ENCODE measurements around the gene GMDS.

GMDS gene

GRCh38 chr6:1930356-1930755, 315.0 kb downstream of the GMDS start:
- DNase-seq (ENCODE audit: extremely low read depth, insufficient read length): no peak
- H3K36me3 ChIP-seq (ENCODE audit: control insufficient read depth, insufficient read depth, low read length): no peaks in the 10 kb centered on the region; the same call in none of the 2 replicates

GRCh38 chr6:1929931-1930330, 315.5 kb downstream of the GMDS start:
- no peak for TF ChIP-seq CTCF (IDR thresholded peaks at IDR 0.05; ENCODE audit: insufficient read depth, low read length, poor library complexity, severe bottlenecking)
- H3K4me3 ChIP-seq (replicated peaks; ENCODE audit: low read depth, low read length): no peak overlapping the region
- no peaks in the 10 kb centered on the region; the same call in none of the 2 replicates for H3K36me3 ChIP-seq (ENCODE audit: control insufficient read depth, insufficient read depth, low read length)
- no peak for DNase-seq (ENCODE audit: extremely low read depth, insufficient read length)
- H3K27me3 ChIP-seq (replicated peaks; ENCODE audit: control insufficient read depth, insufficient read depth, low read length): no peaks in the 10 kb centered on the region

More at GRCh38 chr6:1930356-1930755, 315.0 kb downstream of the GMDS start:
- Histone ChIP-seq H3K4me3 (replicated peaks; ENCODE audit: low read depth, low read length) (no peak overlapping the region), H3K27me3 (replicated peaks; ENCODE audit: control insufficient read depth, insufficient read depth, low read length) (no peaks in the 10 kb centered on the region)
- no peak for TF ChIP-seq CTCF (IDR thresholded peaks at IDR 0.05; ENCODE audit: insufficient read depth, low read length, poor library complexity, severe bottlenecking)

DNA sequence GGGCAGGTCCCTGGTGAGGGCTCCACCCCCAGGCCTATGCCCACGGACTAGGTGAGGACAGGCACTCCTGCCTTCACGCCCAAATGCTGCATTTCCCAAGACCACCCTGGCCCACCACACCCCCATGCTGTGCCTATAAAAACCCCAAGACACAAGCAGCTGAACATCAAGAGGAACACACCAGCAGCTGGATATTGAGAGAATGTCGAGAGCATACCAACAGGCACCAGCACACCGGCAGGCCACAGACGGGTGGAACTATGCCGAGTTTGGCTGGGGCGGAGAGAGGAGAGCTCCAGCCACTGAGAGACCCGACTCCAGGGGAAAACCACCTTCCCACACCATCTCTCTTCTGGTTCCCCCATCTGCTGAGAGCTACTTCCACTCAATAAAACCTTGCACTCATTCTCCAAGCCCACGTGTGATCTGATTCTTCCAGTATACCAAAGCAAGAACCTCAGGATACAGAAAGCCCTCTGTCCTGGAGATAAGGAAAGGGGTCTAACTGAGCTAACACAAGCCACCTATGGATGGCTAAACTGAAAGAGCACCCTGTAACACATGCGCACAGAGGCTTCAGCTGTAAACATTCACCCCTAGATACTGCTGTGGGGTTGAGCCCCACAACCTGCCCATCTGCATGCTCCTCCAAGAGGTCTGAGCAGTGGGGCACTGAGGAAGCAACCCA, 319.5 kb downstream of the GMDS start:
- no peak overlapping the region for H3K4me3 ChIP-seq (replicated peaks; ENCODE audit: low read depth, low read length)
- no peaks in the 10 kb centered on the region for H3K36me3 ChIP-seq (ENCODE audit: control insufficient read depth, insufficient read depth, low read length)
- no peak for DNase-seq (ENCODE audit: extremely low read depth, insufficient read length)
- H3K27me3 ChIP-seq (replicated peaks; ENCODE audit: control insufficient read depth, insufficient read depth, low read length): no peaks in the 10 kb centered on the region
- no peak for TF ChIP-seq CTCF (IDR thresholded peaks at IDR 0.05; ENCODE audit: insufficient read depth, low read length, poor library complexity, severe bottlenecking)

GRCh38 chr6:1923449-1923848, 322.0 kb downstream of the GMDS start:
- no peaks in the 10 kb centered on the region for H3K27me3 ChIP-seq (replicated peaks; ENCODE audit: control insufficient read depth, insufficient read depth, low read length)
- no peak for DNase-seq (ENCODE audit: extremely low read depth, insufficient read length)
- H3K36me3 ChIP-seq (ENCODE audit: control insufficient read depth, insufficient read depth, low read length): no peaks in the 10 kb centered on the region
- H3K4me3 ChIP-seq (replicated peaks; ENCODE audit: low read depth, low read length): no peak overlapping the region
- TF ChIP-seq CTCF (IDR thresholded peaks at IDR 0.05; ENCODE audit: insufficient read depth, low read length, poor library complexity, severe bottlenecking): no peak

DNA sequence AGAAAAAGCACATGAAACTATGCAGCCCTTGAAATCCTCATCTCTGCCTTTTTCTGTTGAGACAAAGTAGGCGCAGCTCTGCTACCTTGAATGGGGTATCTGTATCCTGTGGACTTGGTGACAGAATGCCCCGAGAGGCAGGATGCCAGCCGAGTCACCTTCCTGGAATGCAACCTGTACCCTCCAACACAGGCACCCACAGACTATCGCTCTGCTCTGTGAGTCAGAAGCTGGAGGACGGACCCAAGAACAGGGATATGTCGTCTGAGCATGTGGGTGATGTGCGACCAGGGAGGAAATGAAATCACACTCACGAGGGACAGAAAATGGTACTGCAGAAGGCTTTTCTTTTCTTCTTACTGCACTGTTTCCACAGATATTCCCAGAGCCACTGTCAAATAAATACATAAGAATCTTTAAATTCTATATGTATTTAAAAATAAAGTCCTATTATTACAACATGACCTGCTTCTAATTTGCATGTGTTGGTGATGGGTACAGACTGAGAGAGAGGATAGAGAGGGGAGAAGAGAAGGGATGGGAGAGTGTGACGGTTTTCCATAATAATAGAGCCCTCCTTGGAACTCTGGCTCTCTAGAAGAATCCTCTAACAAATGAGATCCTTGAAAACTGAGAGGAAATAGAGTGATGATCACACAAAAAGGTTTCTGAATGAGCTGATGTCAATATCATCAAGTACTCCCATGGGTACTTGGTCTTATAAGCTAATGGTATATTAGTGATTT, 327.6 kb downstream of the GMDS start:
- H3K36me3 ChIP-seq (ENCODE audit: control insufficient read depth, insufficient read depth, low read length): no peaks in the 10 kb centered on the region; the same call in 1 of the 2 replicates
- no peak for TF ChIP-seq CTCF (IDR thresholded peaks at IDR 0.05; ENCODE audit: insufficient read depth, low read length, poor library complexity, severe bottlenecking)
- no peak for DNase-seq (ENCODE audit: extremely low read depth, insufficient read length)
- H3K27me3 ChIP-seq (replicated peaks; ENCODE audit: control insufficient read depth, insufficient read depth, low read length): no peaks in the 10 kb centered on the region
- H3K4me3 ChIP-seq (replicated peaks; ENCODE audit: low read depth, low read length): no peak overlapping the region
